Coronary artery (tissue), 2 donors: ENCODE measurements around the gene NDUFB3.
"Not testable (repeated sequence)": the region's sequence is repeated elsewhere in the genome, so short reads cannot be mapped to it uniquely, and the experiment has no call there.

Experiments used
- DNase-seq: peaks from one replicate; pipeline ENCODE4 v3.0.0-alpha.2; 2017; ENCODE audit warnings: low spot score
- H3K27ac ChIP-seq, 2 donors: fragments of 200-600 bp; sonication (generic); one replicate each; pipeline ENCODE4 v1.5.1; 2016 to 2019
- H3K4me3 ChIP-seq: fragments of 200-600 bp; sonication (generic); 2 replicates; pipeline ENCODE4 v1.5.1; 2016; ENCODE audit warnings: mild to moderate bottlenecking, moderate library complexity
- CTCF ChIP-seq: fragments of 200-600 bp; sonication (generic); IDR thresholded peaks from one replicate; pipeline ENCODE4 v1.5.1; 2019; ENCODE audit warnings: antibody characterized with exemption

NDUFB3 gene

GRCh38 chr2:201049455-201049854 is 22.3 kb upstream of the NDUFB3 start:
- no peak overlapping the region for H3K4me3 ChIP-seq
- no peak overlapping the region for H3K27ac ChIP-seq
- TF ChIP-seq CTCF = no peak
- no peak for DNase-seq

- H3K27ac ChIP-seq = no peak overlapping the region
- no peak for DNase-seq
- TF ChIP-seq CTCF = no peak
- H3K4me3 ChIP-seq = no peak overlapping the region
These were observed 14.7 kb upstream of the NDUFB3 start for GRCh38 chr2:201057087-201057521.

- TF ChIP-seq CTCF = no peak
- no peak overlapping the region for H3K27ac ChIP-seq
- H3K4me3 ChIP-seq = no peak overlapping the region
- DNase-seq = no peak
These were observed 14.0 kb upstream of the NDUFB3 start for GRCh38 chr2:201057715-201058248.

GRCh38 chr2:201058914-201059313 is 12.9 kb upstream of the NDUFB3 start:
- DNase-seq = no peak
- Histone ChIP-seq H3K4me3 (no peak overlapping the region), H3K27ac (no peak overlapping the region)
- TF ChIP-seq CTCF = no peak

- Histone ChIP-seq H3K4me3 (no peak overlapping the region), H3K27ac (no peak overlapping the region)
- TF ChIP-seq CTCF = no peak
- no peak for DNase-seq
These were observed 11.6 kb upstream of the NDUFB3 start for GRCh38 chr2:201059961-201060755.

GRCh38 chr2:201063516-201063915 is 8.3 kb upstream of the NDUFB3 start:
- H3K27ac ChIP-seq, DNase-seq, H3K4me3 ChIP-seq: not testable (repeated sequence)

GRCh38 chr2:201064797-201065329 is 6.9 kb upstream of the NDUFB3 start:
- Histone ChIP-seq H3K4me3 (no peak overlapping the region), H3K27ac (no peak overlapping the region)
- no peak for TF ChIP-seq CTCF
- DNase-seq = no peak
